Spleen (tissue), 11 donors: ENCODE measurements around the gene TCTN2. TPM values are rescaled to one million over a fixed set of nuclear protein-coding genes. Genes with fewer than 3 reads are reported as not detected.

Experiments used
- DNase-seq: peaks from one replicate; pipeline ENCODE4 v3.0.0-alpha.2; 2020
- H3K27ac ChIP-seq, 8 donors: fragments of 200-600 bp; sonication (generic) in 7 of 8; 1 replicate in 4 of 8; 2 replicates in 4 of 8; pipeline versions ENCODE4 v1.5.0 to v1.8.0; 2016 to 2021; ENCODE audit warnings: inconsistent platforms in 4 of 8, mild to moderate bottlenecking in 4 of 8, moderate library complexity in 1 of 8
- H3K27me3 ChIP-seq, 7 donors: fragments of 200-600 bp; sonication (generic) in 6 of 7; replicated peaks in 1 of 7; 1 replicate in 4 of 7; 2 replicates in 3 of 7; pipeline versions ENCODE4 v1.5.0 to v1.8.0; 2016 to 2021; ENCODE audit warnings: inconsistent platforms in 3 of 7, mild to moderate bottlenecking in 1 of 7
- H3K36me3 ChIP-seq, 6 donors: fragments of 200-600 bp; sonication (generic) in 5 of 6; 1 replicate in 4 of 6; 2 replicates in 2 of 6; pipeline versions ENCODE4 v1.5.0 to v1.8.0; 2016 to 2021; ENCODE audit warnings: inconsistent platforms in 2 of 6
- H3K4me1 ChIP-seq, 6 donors: fragments of 200-600 bp; sonication (generic) in 5 of 6; 1 replicate in 3 of 6; 2 replicates in 3 of 6; pipeline versions ENCODE4 v1.5.0 to v1.8.0; 2016 to 2021; ENCODE audit warnings: inconsistent platforms in 3 of 6
- H3K4me3 ChIP-seq, 8 donors: fragments of 200-600 bp; sonication (generic) in 7 of 8; 1 replicate in 4 of 8; 2 replicates in 4 of 8; pipeline versions ENCODE4 v1.5.0 to v1.8.0; 2016 to 2021; ENCODE audit warnings: inconsistent platforms in 4 of 8, mild to moderate bottlenecking in 4 of 8, moderate library complexity in 2 of 8
- H3K9me3 ChIP-seq, 8 donors: fragments of 200-600 bp; sonication (generic) in 7 of 8; 1 replicate in 4 of 8; 2 replicates in 4 of 8; pipeline versions ENCODE4 v1.5.0 to v1.8.0; 2016 to 2021; ENCODE audit warnings: inconsistent platforms in 4 of 8
- POLR2A ChIP-seq, 3 donors: fragments of 450-650 bp; IDR thresholded peaks; one replicate each; pipeline ENCODE4 v1.5.1; 2017; ENCODE audit warnings: antibody characterized with exemption in 3 of 3, mild to moderate bottlenecking in 1 of 3
- POLR2AphosphoS5 ChIP-seq, 3 donors: sonication (generic); formaldehyde crosslinking; IDR thresholded peaks; one replicate each; pipeline ENCODE4 v1.5.1; 2017; ENCODE audit warnings: antibody characterized with exemption in 3 of 3
- WGBS, 5 donors: extraction: QIAGEN DNeasy Blood & Tissue Kit in 3 of 5; methylation state at CpG; one replicate each; pipeline versions ENCODE4 v1.1.5 to v1.1.7; 2013 to 2018; 5-methylcytosine and 5-hydroxymethylcytosine counted together
- intact Hi-C: fragments of 100-400 bp; cut with DNase I; formaldehyde crosslinking; loops from one replicate; pipeline ENCODE4 v1.15.0; 2023; ENCODE audit warnings: low total_unique reads
- polyA plus RNA-seq, 3 donors: library from polyadenylated mRNA; stranded (reverse); fragments of 200-250 nt; gene quantifications; one replicate each; pipeline ENCODE4 v1.2.1, GENCODE V29; 2013
- total RNA-seq, 7 donors: library from RNA; depleted of rRNA in 3 of 7; stranded (reverse); fragments of >200 nt in 3 of 7; fragmentation: NEBNext Ultra II Directional in 4 of 7; extraction: Animal tissue kit (Norgen Biotek cat#: 25700) in 4 of 7; gene quantifications; one replicate each; pipeline versions ENCODE4 v1.1.0 to v1.2.1, GENCODE V29; 2016 to 2021
- TF ChIP-seq, protein P1 (sequence below), 11 experiments: fragments of 200-600 bp in 7 of 11; fragments of 450-650 bp in 4 of 11; sonication (generic) in 4 of 11; IDR thresholded peaks in 8 of 11; conservative IDR thresholded peaks in 3 of 11; 1 replicate in 7 of 11; 2 replicates in 4 of 11; pipeline versions ENCODE4 v1.4.0 to v1.8.0; 2016 to 2021; ENCODE audit warnings: antibody characterized with exemption in 11 of 11, inconsistent platforms in 4 of 11, mild to moderate bottlenecking in 1 of 11
- donor health status: healthy with polysubstance abuse.
- donor health status: DM: no; HTN: no; CAD: no; lungs with moderate emphysema.
- donor health status: DM: no; HTN: no; CAD: no.
- donor health status: Bipolar disorder and iron deficiency.
- donor health status: healthy.
- donor health status: DM: no; HTN: no; CAD: no.
- donor health status: DM: yes; HTN: yes; CAD: no.

The TCTN2 gene
- total and polyA plus RNA-seq, 10 donors = 1.9 to 10.9 (median 6.0) TPM

DNA sequence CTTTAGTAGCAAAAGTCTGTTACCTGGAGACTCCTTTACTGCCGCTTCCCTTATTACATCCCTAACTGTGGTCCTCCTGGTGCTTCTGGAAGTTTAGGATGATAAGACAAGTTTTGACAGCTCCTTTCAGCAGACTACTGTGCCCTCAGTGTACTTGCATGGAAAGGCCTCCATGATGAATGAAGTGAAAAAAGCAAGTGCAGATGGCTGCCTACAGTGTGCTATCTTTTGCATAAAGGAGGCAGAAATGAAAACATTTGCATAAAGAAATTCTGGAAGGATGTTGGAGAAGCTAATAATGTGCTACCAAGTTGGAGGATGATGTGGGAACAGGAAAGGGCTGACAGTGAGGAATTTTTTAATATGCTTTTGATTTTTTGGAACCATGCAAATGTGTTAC is 4.5 kb downstream of the TCTN2 start:
- intact Hi-C loops = no loop called here
- DNase-seq = no peak
- no peak overlapping the region for H3K27ac ChIP-seq
- H3K9me3 ChIP-seq = no peaks in the 10 kb centered on the region
- H3K4me3 ChIP-seq = no peak overlapping the region
- H3K36me3 ChIP-seq = peaks cover 0 to 58% (median 14%) of the 10 kb centered on the region in 6 donors
- no peaks in the 10 kb centered on the region for H3K27me3 ChIP-seq
- WGBS, 5 donors = 91 to 100% (median 100%) methylated on average over 1 of the region's 1 CpG
- peaks cover 6 to 20% (median 13%) of the 10 kb centered on the region in 6 donors for H3K4me1 ChIP-seq
- TF ChIP-seq POLR2A (IDR thresholded peaks at IDR 0.05) = no peak
- TF ChIP-seq, protein P1, sequence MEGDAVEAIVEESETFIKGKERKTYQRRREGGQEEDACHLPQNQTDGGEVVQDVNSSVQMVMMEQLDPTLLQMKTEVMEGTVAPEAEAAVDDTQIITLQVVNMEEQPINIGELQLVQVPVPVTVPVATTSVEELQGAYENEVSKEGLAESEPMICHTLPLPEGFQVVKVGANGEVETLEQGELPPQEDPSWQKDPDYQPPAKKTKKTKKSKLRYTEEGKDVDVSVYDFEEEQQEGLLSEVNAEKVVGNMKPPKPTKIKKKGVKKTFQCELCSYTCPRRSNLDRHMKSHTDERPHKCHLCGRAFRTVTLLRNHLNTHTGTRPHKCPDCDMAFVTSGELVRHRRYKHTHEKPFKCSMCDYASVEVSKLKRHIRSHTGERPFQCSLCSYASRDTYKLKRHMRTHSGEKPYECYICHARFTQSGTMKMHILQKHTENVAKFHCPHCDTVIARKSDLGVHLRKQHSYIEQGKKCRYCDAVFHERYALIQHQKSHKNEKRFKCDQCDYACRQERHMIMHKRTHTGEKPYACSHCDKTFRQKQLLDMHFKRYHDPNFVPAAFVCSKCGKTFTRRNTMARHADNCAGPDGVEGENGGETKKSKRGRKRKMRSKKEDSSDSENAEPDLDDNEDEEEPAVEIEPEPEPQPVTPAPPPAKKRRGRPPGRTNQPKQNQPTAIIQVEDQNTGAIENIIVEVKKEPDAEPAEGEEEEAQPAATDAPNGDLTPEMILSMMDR (IDR thresholded peaks at IDR 0.05 in 8 of 11, conservative IDR thresholded peaks at IDR 0.05 in 3 of 11) = no peak
- TF ChIP-seq POLR2AphosphoS5 (IDR thresholded peaks at IDR 0.05) = no peak

DNA sequence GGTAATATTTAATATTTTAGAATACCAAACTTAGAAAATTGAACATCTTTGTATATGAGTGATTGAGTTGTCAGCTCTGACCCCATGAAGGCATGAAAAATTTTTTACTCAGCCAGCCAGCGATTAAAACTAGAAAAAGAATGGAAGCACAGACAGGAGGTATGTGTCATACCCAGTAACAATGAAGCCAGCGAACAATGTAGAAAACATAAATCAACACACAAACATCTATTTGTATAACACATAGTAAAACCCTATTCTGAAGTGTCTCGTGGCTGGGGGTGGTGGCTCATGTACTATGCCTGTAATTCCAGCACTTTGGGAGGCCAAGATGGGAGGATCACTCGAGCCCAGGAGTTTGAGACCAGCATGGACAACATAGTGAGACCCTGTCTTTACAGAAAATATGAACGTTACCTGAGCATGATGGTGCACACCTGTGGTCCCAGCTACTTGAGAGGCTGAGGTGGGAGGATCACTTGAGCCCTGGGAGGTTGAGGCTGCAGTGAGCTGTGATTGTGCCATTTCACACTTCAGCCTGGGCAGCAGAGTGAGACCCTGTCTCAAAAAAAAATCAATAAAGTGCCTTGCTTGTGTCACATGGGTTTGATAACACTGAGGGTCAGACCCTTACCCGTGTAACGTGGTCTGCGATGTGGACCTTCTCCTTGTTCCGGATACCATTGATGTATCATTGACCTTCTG is 5.9 kb downstream of the TCTN2 start:
- H3K27me3 ChIP-seq = no peaks in the 10 kb centered on the region
- H3K9me3 ChIP-seq = no peaks in the 10 kb centered on the region
- WGBS, 5 donors = 92 to 94% (median 93%) methylated on average over 9 of the region's 9 CpGs
- TF ChIP-seq POLR2A (IDR thresholded peaks at IDR 0.05) (no peak), POLR2AphosphoS5 (IDR thresholded peaks at IDR 0.05) (no peak)
- TF ChIP-seq, protein P1 (IDR thresholded peaks at IDR 0.05 in 8 of 11, conservative IDR thresholded peaks at IDR 0.05 in 3 of 11) = no peak
- no peak overlapping the region for H3K27ac ChIP-seq
- peaks cover 0 to 69% (median 14%) of the 10 kb centered on the region in 6 donors for H3K36me3 ChIP-seq
- peaks cover 1 to 14% (median 3%) of the 10 kb centered on the region in 6 donors for H3K4me1 ChIP-seq
- no peak overlapping the region for H3K4me3 ChIP-seq
- DNase-seq = no peak
- intact Hi-C loops = no loop called here

DNA sequence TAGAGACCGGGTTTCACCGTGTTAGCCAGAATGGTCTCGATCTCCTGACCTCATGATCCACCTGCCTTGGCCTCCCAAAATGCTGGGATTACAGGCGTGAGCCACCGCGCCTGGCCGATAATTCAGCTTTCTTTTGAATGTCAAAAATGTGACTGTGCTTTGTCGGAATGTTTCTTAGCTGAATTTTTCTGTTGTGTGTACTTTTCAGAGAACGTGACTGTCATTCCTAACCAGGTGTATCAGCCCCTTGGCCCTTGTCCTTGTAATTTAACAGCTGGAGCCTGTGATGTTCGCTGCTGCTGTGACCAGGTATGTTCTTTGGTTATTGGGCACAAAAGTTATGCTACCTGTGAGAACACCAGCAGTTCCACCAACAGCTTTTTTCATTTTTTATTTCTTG is 8.1 kb downstream of the TCTN2 start:
- DNase-seq = no peak
- no peaks in the 10 kb centered on the region for H3K27me3 ChIP-seq
- no peaks in the 10 kb centered on the region for H3K9me3 ChIP-seq
- peaks cover 0 to 75% (median 12%) of the 10 kb centered on the region in 6 donors for H3K36me3 ChIP-seq
- no peak overlapping the region for H3K27ac ChIP-seq
- peaks cover 0 to 10% (median 0%) of the 10 kb centered on the region in 6 donors for H3K4me1 ChIP-seq
- intact Hi-C loops = no loop called here
- 95 to 100% (median 98%) methylated on average over 10 of the region's 10 CpGs for WGBS, 5 donors
- H3K4me3 ChIP-seq = no peak overlapping the region
- no peak for TF ChIP-seq POLR2AphosphoS5 (IDR thresholded peaks at IDR 0.05)
- no peak for TF ChIP-seq POLR2A (IDR thresholded peaks at IDR 0.05)
- TF ChIP-seq, protein P1 (IDR thresholded peaks at IDR 0.05 in 8 of 11, conservative IDR thresholded peaks at IDR 0.05 in 3 of 11) = no peak

DNA sequence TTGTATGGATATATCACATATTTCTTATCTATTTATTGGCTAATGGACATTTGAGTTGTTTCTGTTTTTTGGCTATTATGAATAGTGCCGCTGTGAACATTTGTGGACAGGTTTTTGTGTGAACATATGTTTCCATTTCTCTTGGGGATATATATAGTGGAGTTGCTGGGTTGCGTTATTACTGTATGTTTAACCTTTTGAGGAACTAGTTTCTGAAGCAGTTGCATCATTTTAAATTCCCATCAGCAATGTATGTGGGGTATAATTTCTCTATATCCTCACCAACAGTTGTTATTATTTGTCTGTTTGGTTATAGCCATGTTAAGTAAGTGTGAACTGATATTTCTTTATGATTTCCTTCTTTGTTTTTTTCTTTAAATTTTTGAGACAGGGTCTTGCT is 10.7 kb downstream of the TCTN2 start:
- no peak for DNase-seq
- TF ChIP-seq POLR2A (IDR thresholded peaks at IDR 0.05) = no peak
- no peak for TF ChIP-seq POLR2AphosphoS5 (IDR thresholded peaks at IDR 0.05)
- TF ChIP-seq, protein P1 (IDR thresholded peaks at IDR 0.05 in 8 of 11, conservative IDR thresholded peaks at IDR 0.05 in 3 of 11) = no peak
- Histone ChIP-seq H3K27ac (no peak overlapping the region), H3K9me3 (no peaks in the 10 kb centered on the region), H3K36me3 (peaks cover 0 to 66% (median 7%) of the 10 kb centered on the region in 6 donors), H3K4me1 (peaks cover 0 to 10% (median 0%) of the 10 kb centered on the region in 6 donors), H3K4me3 (no peak overlapping the region), H3K27me3 (no peaks in the 10 kb centered on the region)
- 56 to 68% (median 60%) methylated on average over 2 of the region's 2 CpGs for WGBS, 5 donors
- intact Hi-C loops = no loop called here
